ENCODE data around the gene CFAP61.

CFAP61 gene

GRCh38 chr20:20364593-20365479 lies 312.5 kb downstream of the CFAP61 start:
- H3K4me3 ChIP-seq (ENCODE audit: low read depth, low read length): no peak overlapping the region
- peaks cover 2% of the 10 kb centered on the region; the same call in 1 of the 2 replicates for H3K9me3 ChIP-seq
- H3K27me3 ChIP-seq: peaks cover 24% of the 10 kb centered on the region
- TF ChIP-seq, protein P1, sequence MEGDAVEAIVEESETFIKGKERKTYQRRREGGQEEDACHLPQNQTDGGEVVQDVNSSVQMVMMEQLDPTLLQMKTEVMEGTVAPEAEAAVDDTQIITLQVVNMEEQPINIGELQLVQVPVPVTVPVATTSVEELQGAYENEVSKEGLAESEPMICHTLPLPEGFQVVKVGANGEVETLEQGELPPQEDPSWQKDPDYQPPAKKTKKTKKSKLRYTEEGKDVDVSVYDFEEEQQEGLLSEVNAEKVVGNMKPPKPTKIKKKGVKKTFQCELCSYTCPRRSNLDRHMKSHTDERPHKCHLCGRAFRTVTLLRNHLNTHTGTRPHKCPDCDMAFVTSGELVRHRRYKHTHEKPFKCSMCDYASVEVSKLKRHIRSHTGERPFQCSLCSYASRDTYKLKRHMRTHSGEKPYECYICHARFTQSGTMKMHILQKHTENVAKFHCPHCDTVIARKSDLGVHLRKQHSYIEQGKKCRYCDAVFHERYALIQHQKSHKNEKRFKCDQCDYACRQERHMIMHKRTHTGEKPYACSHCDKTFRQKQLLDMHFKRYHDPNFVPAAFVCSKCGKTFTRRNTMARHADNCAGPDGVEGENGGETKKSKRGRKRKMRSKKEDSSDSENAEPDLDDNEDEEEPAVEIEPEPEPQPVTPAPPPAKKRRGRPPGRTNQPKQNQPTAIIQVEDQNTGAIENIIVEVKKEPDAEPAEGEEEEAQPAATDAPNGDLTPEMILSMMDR (IDR thresholded peaks at IDR 0.05; ENCODE audit: low read depth, low read length): no peak
- peaks cover 11% of the 10 kb centered on the region for H3K4me1 ChIP-seq
- no peaks in the 10 kb centered on the region for H3K36me3 ChIP-seq
- DNase-seq: no peak

GRCh38 chr20:20365480-20366161 lies 313.3 kb downstream of the CFAP61 start:
- Histone ChIP-seq H3K36me3 (no peaks in the 10 kb centered on the region), H3K4me1 (peaks cover 11% of the 10 kb centered on the region), H3K27me3 (peaks cover 30% of the 10 kb centered on the region), H3K4me3 (ENCODE audit: low read depth, low read length) (no peak overlapping the region), H3K9me3 (peaks cover 2% of the 10 kb centered on the region; the same call in 1 of the 2 replicates)
- TF ChIP-seq, protein P1 (IDR thresholded peaks at IDR 0.05; ENCODE audit: low read depth, low read length): no peak
- no peak for DNase-seq

DNA sequence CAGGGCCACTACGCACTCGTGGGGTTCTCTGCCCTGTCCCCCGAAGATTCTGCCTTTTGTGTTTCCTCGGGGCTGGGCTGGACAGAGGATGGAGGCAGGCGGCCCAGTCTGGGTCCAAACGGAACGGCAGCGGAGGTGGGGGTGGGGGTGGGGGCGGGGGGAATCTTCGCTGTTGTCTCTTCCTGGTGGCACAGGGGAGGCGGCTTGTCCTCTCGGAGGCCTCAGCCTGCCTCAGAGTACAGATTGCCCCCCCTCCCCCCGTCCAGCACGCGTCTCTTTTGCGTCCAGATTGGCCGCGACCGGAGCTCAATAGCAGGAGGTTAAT lies 314.2 kb downstream of the CFAP61 start:
- Histone ChIP-seq H3K36me3 (no peaks in the 10 kb centered on the region), H3K4me1 (peaks cover 11% of the 10 kb centered on the region), H3K27me3 (peaks cover 38% of the 10 kb centered on the region), H3K9me3 (peaks cover 2% of the 10 kb centered on the region; the same call in 1 of the 2 replicates), H3K4me3 (ENCODE audit: low read depth, low read length) (no peak overlapping the region)
- TF ChIP-seq, protein P1 (IDR thresholded peaks at IDR 0.05; ENCODE audit: low read depth, low read length): no peak
- no peak for DNase-seq

GRCh38 chr20:20366876-20367574 lies 314.7 kb downstream of the CFAP61 start:
- Histone ChIP-seq H3K4me3 (ENCODE audit: low read depth, low read length) (no peak overlapping the region), H3K9me3 (peaks cover 2% of the 10 kb centered on the region; the same call in 1 of the 2 replicates), H3K4me1 (peaks cover 6% of the 10 kb centered on the region), H3K36me3 (no peaks in the 10 kb centered on the region), H3K27me3 (peaks cover 43% of the 10 kb centered on the region)
- no peak for DNase-seq
- TF ChIP-seq, protein P1 (IDR thresholded peaks at IDR 0.05; ENCODE audit: low read depth, low read length): no peak

DNA sequence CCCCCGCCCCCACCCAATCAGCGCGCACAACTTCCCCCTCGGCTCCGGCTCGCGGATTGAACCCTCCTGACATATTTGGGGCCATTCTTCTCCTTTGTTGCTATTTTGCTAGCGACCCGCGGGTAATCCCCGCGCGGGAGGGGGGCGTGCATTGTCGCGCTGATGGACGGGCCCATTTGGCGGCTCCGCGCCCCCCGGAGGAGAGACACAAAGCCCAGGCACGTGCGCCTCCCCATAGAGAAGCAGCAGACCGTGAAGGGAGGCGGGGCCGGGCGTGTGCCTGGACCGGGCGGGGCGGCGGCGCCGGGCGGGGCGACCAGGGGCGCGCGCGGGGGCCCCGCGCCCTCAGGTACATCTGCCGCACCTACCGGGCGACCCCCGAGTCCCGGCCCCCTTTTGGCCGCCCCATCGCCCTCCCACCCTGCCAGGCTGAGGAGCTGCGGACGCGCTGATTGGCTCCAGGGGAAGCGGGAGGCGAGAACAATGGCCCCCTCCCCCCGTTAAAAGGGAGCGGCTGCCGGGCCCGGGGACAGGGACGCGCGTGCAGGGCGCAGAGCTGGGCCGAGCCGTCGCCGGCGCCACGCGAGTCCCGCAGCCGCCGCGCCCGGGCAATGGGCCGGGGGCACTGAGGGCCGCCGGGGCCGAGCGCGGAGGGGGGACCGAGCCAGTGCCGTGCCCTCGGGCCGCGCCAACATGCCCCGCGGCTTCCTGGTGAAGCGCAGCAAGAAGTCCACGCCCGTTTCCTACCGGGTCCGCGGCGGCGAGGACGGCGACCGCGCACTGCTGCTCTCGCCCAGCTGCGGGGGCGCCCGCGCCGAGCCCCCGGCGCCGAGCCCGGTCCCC lies 315.5 kb downstream of the CFAP61 start, which contains the start of gene INSM1:
TSS of gene INSM1 (plus strand) at position 530 of the 843 bp plus-strand sequence. CDS start at position 694, 164 bp downstream.
- TF ChIP-seq, protein P1 (IDR thresholded peaks at IDR 0.05; ENCODE audit: low read depth, low read length): no peak
- H3K4me1 ChIP-seq: no peaks in the 10 kb centered on the region
- DNase-seq: peak; percentile 53
- H3K4me3 ChIP-seq (ENCODE audit: low read depth, low read length): peak within 1 kb of the TSS; percentile 47
- no peaks in the 10 kb centered on the region for H3K36me3 ChIP-seq
- H3K27me3 ChIP-seq: peaks cover 47% of the 10 kb centered on the region
- H3K9me3 ChIP-seq: peaks cover 2% of the 10 kb centered on the region; the same call in 1 of the 2 replicates
